Thymus (tissue), 11 donors: ENCODE measurements around the gene PTCD3. TPM values are rescaled to one million over a fixed set of nuclear protein-coding genes. Genes with fewer than 3 reads are reported as not detected.

ENCODE experiments used
- DNase-seq, 9 donors: peaks; one replicate each; pipeline ENCODE4 v3.0.0-alpha.2; 2013; ENCODE audit warnings: low spot score in 9 of 9, low read depth in 6 of 9, missing footprints in 1 of 9
- H3K27ac ChIP-seq, 2 donors: one replicate each; pipeline ENCODE4 v1.5.1; 2013; ENCODE audit warnings: control low read depth in 1 of 2, low read depth in 1 of 2, low read length in 1 of 2, mild to moderate bottlenecking in 1 of 2, moderate library complexity in 1 of 2
- H3K27me3 ChIP-seq, 2 donors: one replicate each; pipeline ENCODE4 v1.5.1; 2013; ENCODE audit warnings: low read length in 1 of 2; ENCODE audit not compliant: control insufficient read depth in 2 of 2, insufficient read depth in 1 of 2
- H3K36me3 ChIP-seq, 2 donors: one replicate each; pipeline ENCODE4 v1.5.1; 2013; ENCODE audit warnings: low read length in 1 of 2, mild to moderate bottlenecking in 1 of 2, moderate library complexity in 1 of 2; ENCODE audit not compliant: control insufficient read depth in 2 of 2, insufficient read depth in 2 of 2
- H3K4me1 ChIP-seq, 2 donors: one replicate each; pipeline ENCODE4 v1.5.1; 2013; ENCODE audit warnings: low read length in 2 of 2; ENCODE audit not compliant: control insufficient read depth in 2 of 2, insufficient read depth in 2 of 2
- H3K4me3 ChIP-seq, 2 donors: one replicate each; pipeline ENCODE4 v1.5.1; 2013; ENCODE audit warnings: low read length in 2 of 2, control low read depth in 1 of 2, mild to moderate bottlenecking in 1 of 2
- H3K9me3 ChIP-seq, 2 donors: one replicate each; pipeline ENCODE4 v1.5.1; 2013; ENCODE audit warnings: low read length in 1 of 2, mild to moderate bottlenecking in 1 of 2; ENCODE audit not compliant: control insufficient read depth in 2 of 2, insufficient read depth in 1 of 2
- WGBS: extraction: QIAGEN DNeasy Blood & Tissue Kit; methylation state at CpG from one replicate; pipeline ENCODE4 v1.1.7; 2013; 5-methylcytosine and 5-hydroxymethylcytosine counted together
- polyA plus RNA-seq: library from polyadenylated mRNA; stranded (reverse); fragments of 200-250 nt; gene quantifications from one replicate; pipeline ENCODE4 v1.2.3, GENCODE V29; 2013
- total RNA-seq: library from RNA; stranded (reverse); fragments of 120-200 nt; gene quantifications from one replicate; pipeline ENCODE4 v1.2.4, GENCODE V29; 2013
- donor health status: healthy.

PTCD3 gene
- total and polyA plus RNA-seq, 2 donors: 57.4 to 116 TPM

DNA sequence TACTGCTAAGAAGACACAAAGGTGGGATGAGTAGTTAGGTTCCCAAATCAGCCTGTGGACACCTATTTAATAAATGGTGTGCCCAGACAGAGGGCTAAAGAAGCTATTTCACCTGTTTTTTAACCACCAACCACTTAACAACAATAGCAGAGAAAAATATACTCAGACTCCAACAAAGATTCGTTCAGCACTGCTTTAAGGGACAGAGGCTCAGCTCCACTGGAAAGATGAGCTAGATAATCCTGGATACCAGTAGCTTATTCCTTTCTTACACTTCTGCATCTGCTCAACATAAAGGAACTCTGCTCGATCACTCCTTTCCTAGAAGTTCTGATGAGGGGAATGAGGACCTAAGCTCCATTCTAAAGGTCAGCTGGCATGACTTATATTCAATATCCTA lies 44.5 kb downstream of the PTCD3 start:
- no peak for DNase-seq
- Histone ChIP-seq H3K27ac (no peak overlapping the region), H3K27me3 (no peaks in the 10 kb centered on the region), H3K36me3 (peaks cover 53 to 70% of the 10 kb centered on the region in 2 donors), H3K4me1 (no peaks in the 10 kb centered on the region), H3K9me3 (no peaks in the 10 kb centered on the region), H3K4me3 (no peak overlapping the region)
- WGBS: 98% methylated on average over 2 of the region's 2 CpGs

DNA sequence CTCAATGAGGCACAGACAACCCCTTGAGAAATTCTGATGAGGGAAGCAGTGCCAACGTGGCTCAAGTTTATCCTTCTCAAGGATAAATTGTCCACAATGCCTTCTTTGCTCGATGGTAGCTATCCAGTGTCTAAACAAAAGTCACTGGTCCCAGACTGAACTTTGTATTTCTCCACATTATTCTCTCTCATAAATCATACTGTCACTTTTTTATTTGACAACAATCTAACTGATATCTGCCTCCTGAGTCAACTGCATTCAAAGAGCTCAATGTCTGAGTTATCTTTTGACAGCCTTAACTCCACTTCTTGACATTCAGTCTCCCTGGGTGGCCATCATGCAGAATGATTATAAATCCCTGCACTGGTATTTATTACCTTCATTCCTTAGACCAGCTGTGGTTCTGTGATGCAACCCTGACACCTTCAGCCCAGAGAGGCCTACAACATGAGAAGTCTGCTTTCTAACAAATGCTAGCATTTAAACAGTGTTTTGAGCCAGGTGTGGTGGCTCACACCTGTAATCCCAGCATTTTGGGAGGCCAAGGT lies 51.0 kb downstream of the PTCD3 start:
- DNase-seq: no peak
- Histone ChIP-seq H3K4me1 (no peaks in the 10 kb centered on the region), H3K4me3 (no peak overlapping the region), H3K27ac (no peak overlapping the region), H3K27me3 (no peaks in the 10 kb centered on the region), H3K9me3 (no peaks in the 10 kb centered on the region), H3K36me3 (peaks cover 59 to 69% of the 10 kb centered on the region in 2 donors)
- 98% methylated on average over 2 of the region's 2 CpGs for WGBS

DNA sequence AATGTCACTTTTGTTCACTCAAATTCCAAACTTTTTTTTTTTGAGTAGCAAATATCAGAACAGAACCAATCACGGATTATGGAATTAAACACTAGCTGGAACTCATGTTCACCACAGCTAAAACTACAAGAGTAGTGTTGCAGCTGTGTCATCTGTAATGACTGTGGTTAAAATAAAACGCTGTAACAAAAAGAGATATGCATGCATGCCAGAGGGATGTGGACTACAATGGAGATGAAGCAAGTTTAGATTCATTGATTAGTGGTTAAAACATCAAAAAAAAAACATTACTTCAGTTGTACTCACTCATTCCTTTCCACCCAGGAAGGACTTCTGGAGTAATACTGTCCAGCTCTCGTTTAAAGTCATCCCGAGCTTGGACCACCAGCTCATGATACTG lies 52.3 kb downstream of the PTCD3 start:
- Histone ChIP-seq H3K4me3 (no peak overlapping the region), H3K36me3 (peaks cover 68 to 79% of the 10 kb centered on the region in 2 donors), H3K4me1 (no peaks in the 10 kb centered on the region), H3K9me3 (no peaks in the 10 kb centered on the region), H3K27ac (no peak overlapping the region), H3K27me3 (no peaks in the 10 kb centered on the region)
- 97% methylated on average over 4 of the region's 4 CpGs for WGBS
- no peak for DNase-seq

DNA sequence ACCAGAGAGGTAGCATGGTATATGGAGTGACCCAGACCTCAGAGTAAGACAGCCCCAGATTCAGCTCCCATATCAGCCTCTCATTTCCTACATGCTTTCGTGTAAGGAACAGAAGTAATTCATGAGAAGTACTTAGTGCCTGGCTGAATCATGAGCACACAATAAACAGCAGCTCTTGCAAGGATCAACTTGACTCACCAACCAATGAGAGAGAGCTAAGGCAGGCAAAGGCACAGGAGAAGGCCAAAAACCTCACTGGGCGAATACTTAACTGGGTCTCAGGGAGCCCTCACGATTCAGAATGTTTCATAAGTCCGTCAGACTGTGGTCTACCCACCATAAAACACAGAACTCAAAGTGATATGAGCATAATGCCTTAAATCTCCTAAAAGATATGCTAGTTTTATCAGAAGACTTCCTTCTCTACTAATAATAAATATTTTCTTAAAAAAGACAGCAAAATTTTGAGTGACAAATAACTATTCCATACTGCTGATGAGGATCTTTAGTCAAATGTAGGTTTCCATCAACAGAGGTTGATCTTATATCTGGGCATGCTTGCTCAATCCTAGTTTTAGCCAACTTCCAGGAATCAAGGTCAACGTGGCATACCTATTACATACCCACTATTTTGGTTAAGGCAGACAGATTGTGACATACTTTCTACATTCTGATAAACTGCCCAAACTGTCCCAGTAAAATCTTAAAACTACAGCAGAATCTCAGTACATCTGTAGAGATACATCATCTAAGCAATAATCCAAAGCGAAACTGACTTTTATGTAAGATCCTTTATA lies 54.3 kb downstream of the PTCD3 start:
- Histone ChIP-seq H3K4me3 (no peak overlapping the region), H3K27ac (no peak overlapping the region), H3K27me3 (no peaks in the 10 kb centered on the region), H3K36me3 (peaks cover 70 to 84% of the 10 kb centered on the region in 2 donors), H3K9me3 (no peaks in the 10 kb centered on the region), H3K4me1 (no peaks in the 10 kb centered on the region)
- WGBS: 98% methylated on average over 6 of the region's 6 CpGs
- no peak for DNase-seq

- DNase-seq: no peak
- Histone ChIP-seq H3K9me3 (no peaks in the 10 kb centered on the region), H3K36me3 (peaks cover 24 to 74% of the 10 kb centered on the region in 2 donors), H3K4me1 (no peaks in the 10 kb centered on the region), H3K27me3 (no peaks in the 10 kb centered on the region), H3K27ac (no peak overlapping the region), H3K4me3 (no peak overlapping the region)
- WGBS: 97% methylated on average over 4 of the region's 4 CpGs
These were observed 64.4 kb downstream of the PTCD3 start for GRCh38 chr2:86170449-86170848.

DNA sequence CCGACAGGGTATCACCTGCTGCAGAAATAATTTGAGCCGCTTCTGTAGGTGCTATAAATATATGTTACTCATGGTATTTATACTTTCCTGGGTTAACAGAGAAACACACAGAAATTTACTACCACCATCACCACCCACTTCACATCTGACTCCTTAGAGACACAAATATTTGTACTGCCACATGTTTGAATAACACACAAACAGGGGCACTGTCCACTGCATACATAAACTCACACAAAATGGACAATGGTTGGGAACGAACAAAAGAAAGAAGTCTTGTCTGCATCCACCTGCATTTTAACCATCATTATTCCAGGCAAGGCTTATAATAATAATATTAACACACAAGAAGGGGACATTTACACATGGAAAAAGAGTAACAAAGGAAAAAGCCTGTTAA lies 65.3 kb downstream of the PTCD3 start:
- DNase-seq: no peak
- WGBS: 98% methylated on average over 3 of the region's 3 CpGs
- peaks cover 20 to 76% of the 10 kb centered on the region in 2 donors for H3K36me3 ChIP-seq

GRCh38 chr2:86172610-86173009 lies 66.6 kb downstream of the PTCD3 start:
- Histone ChIP-seq H3K36me3 (peaks cover 17 to 82% of the 10 kb centered on the region in 2 donors), H3K27me3 (no peaks in the 10 kb centered on the region)

More for the DNA sequence above, 65.3 kb downstream of the PTCD3 start:
- no peaks in the 10 kb centered on the region for H3K4me1 ChIP-seq
- H3K27ac ChIP-seq: no peak overlapping the region
- H3K9me3 ChIP-seq: no peaks in the 10 kb centered on the region
- H3K4me3 ChIP-seq: no peak overlapping the region
- no peaks in the 10 kb centered on the region for H3K27me3 ChIP-seq

GRCh38 chr2:86174445-86174844 lies 68.4 kb downstream of the PTCD3 start:
- no peak overlapping the region for H3K27ac ChIP-seq
- WGBS: 96% methylated on average over 2 of the region's 2 CpGs
- no peaks in the 10 kb centered on the region for H3K9me3 ChIP-seq
- H3K4me3 ChIP-seq: no peak overlapping the region
- no peaks in the 10 kb centered on the region for H3K4me1 ChIP-seq
- peaks cover 23 to 81% of the 10 kb centered on the region in 2 donors for H3K36me3 ChIP-seq
- DNase-seq: no peak
- no peaks in the 10 kb centered on the region for H3K27me3 ChIP-seq

More at GRCh38 chr2:86172610-86173009, 66.6 kb downstream of the PTCD3 start:
- H3K27ac ChIP-seq: no peak overlapping the region
- H3K4me3 ChIP-seq: no peak overlapping the region
- 98% methylated on average over 2 of the region's 2 CpGs for WGBS
- H3K9me3 ChIP-seq: no peaks in the 10 kb centered on the region
- no peaks in the 10 kb centered on the region for H3K4me1 ChIP-seq
- DNase-seq: no peak

DNA sequence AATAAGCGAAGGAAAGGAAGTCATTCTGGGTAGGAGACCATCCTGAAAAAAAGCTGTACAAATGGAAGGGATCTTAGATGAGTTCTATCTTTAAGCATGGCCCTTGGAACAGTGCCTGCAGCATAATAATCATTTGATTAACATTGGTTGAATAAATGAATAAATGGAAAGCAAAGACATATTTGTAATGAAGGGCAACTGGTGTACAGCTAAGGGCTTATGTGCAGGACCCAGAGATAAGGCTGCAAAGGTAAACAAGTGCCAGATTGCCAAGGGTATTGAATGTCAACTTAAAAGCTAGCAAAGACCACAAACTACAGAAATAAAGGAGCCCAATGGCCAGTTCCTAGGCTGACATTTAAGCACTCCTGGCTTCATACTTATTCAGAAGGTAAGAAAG lies 69.8 kb downstream of the PTCD3 start:
- 100% methylated on average over 1 of the region's 1 CpG for WGBS
- H3K9me3 ChIP-seq: no peaks in the 10 kb centered on the region
- DNase-seq: no peak
- H3K27me3 ChIP-seq: no peaks in the 10 kb centered on the region
- H3K27ac ChIP-seq: no peak overlapping the region
- H3K4me1 ChIP-seq: no peaks in the 10 kb centered on the region
- H3K36me3 ChIP-seq: peaks cover 18 to 79% of the 10 kb centered on the region in 2 donors
- H3K4me3 ChIP-seq: no peak overlapping the region
